ENCODE results near the gene LNX1. TPM values are rescaled to one million over a fixed set of nuclear protein-coding genes. Genes with fewer than 3 reads are reported as not detected.

LNX1 gene
- total and polyA plus RNA-seq, 2 of the 13 experiments (the other 11 are each of a cell fraction or from before 2014, with no cell fraction given) = 0.49 TPM

DNA sequence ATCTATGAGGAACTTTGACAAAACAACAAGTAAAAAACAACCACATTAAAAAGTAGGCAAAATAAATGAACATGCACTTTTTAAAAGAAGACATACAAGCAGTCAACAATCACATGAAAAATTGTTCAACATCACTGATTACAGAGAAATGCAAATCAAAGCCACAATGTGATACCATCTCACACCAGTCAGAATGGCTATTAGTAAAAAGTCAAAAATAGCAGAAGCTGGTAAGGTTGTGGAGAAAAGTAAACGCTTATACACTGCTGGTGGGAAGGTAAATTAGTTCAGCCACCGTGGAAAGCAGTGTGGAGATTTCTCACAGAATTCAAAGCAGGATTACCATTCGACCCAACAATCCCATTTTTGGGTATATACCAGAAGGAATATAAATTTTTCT is 17.0 kb upstream of the LNX1 start:
- H3K4me2 ChIP-seq (ENCODE audit: low read depth, low read length) = no peak overlapping the region
- 13% methylated on average over 3 of the region's 3 CpGs for WGBS (ENCODE audit: low lambda C conversion rate)
- BruUV-seq (replicated peaks) = no TSS peak
- ChIA-PET POLR2A (no interaction called here), CTCF (ENCODE audit: low intra/inter-chr PET ratio, low total read pairs) (no interaction called here)
- no peaks in the 10 kb centered on the region for H3K36me3 ChIP-seq (replicated peaks in 1 of 2; ENCODE audit: control insufficient read depth in 1 of 2, insufficient read depth in 2 of 2, low read length in 2 of 2)
- in situ Hi-C loops (cut with HindIII; ENCODE audit: extremely low pct_ligation_motif_present, low pct_unique_long_range_greater_than_20kb) = loop anchor here (25.0 kb wide), 2 partner anchors 421 to 596 kb away; no protein-coding TSS in a partner anchor
- DNase-seq (ENCODE audit: low spot score) (no peak), FAIRE-seq (no peak), ATAC-seq (no peak)
- TF ChIP-seq GTF3A (CRISPR knock-in tag; conservative IDR thresholded peaks at IDR 0.05) (no peak), ZNF652 (CRISPR knock-in tag; IDR thresholded peaks at IDR 0.05; ENCODE audit: borderline replicate concordance, low read depth) (no peak), REXO4 (CRISPR knock-in tag; IDR thresholded peaks at IDR 0.05; ENCODE audit: borderline replicate concordance) (no peak), MED1 (CRISPR knock-in tag; IDR thresholded peaks at IDR 0.05) (no peak), ZNF30 (CRISPR knock-in tag; IDR thresholded peaks at IDR 0.05) (no peak), ZNF10 (CRISPR knock-in tag; IDR thresholded peaks at IDR 0.05; ENCODE audit: borderline replicate concordance, low read depth) (no peak), ZMAT5 (CRISPR knock-in tag; IDR thresholded peaks at IDR 0.05; ENCODE audit: borderline replicate concordance, low read depth) (no peak), MYNN (CRISPR knock-in tag; IDR thresholded peaks at IDR 0.05; ENCODE audit: low read depth) (no peak), ZNF558 (CRISPR knock-in tag; IDR thresholded peaks at IDR 0.05; ENCODE audit: borderline replicate concordance) (no peak), CREM (IDR thresholded peaks at IDR 0.05) (no peak), CREM (CRISPR knock-in tag; IDR thresholded peaks at IDR 0.05) (no peak), GZF1 (CRISPR knock-in tag; IDR thresholded peaks at IDR 0.05) (no peak), CENPX (CRISPR knock-in tag; IDR thresholded peaks at IDR 0.05) (no peak), ZNF782 (CRISPR knock-in tag; IDR thresholded peaks at IDR 0.05; ENCODE audit: borderline replicate concordance) (no peak), TARDBP (CRISPR knock-in tag; IDR thresholded peaks at IDR 0.05) (no peak), BORCS8-MEF2B (CRISPR knock-in tag; IDR thresholded peaks at IDR 0.05) (no peak), CHD4 (IDR thresholded peaks at IDR 0.05; ENCODE audit: borderline replicate concordance, low read length) (no peak)
- TF ChIP-seq, protein P1, sequence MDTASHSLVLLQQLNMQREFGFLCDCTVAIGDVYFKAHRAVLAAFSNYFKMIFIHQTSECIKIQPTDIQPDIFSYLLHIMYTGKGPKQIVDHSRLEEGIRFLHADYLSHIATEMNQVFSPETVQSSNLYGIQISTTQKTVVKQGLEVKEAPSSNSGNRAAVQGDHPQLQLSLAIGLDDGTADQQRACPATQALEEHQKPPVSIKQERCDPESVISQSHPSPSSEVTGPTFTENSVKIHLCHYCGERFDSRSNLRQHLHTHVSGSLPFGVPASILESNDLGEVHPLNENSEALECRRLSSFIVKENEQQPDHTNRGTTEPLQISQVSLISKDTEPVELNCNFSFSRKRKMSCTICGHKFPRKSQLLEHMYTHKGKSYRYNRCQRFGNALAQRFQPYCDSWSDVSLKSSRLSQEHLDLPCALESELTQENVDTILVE (CRISPR knock-in tag; IDR thresholded peaks at IDR 0.05) = no peak
- no peak overlapping the region for H3K9ac ChIP-seq (ENCODE audit: insufficient read depth, low read depth, low read length)
- H2AFZ ChIP-seq (ENCODE audit: low read length) = no peak overlapping the region
- H4K20me1 ChIP-seq (ENCODE audit: insufficient read depth, low read length) = no peaks in the 10 kb centered on the region
- no peaks in the 10 kb centered on the region for H3K27me3 ChIP-seq (ENCODE audit: control insufficient read depth in 1 of 2, insufficient read depth in 2 of 2, low read length in 2 of 2)
- H3K9me3 ChIP-seq (ENCODE audit: low read length) = no peaks in the 10 kb centered on the region
- no peaks in the 10 kb centered on the region for H3K4me1 ChIP-seq (ENCODE audit: insufficient read depth, low read length)
- no peaks in the 10 kb centered on the region for H3K79me2 ChIP-seq (ENCODE audit: insufficient read depth, low read length)
- H3K27ac ChIP-seq (ENCODE audit: extremely low read length, insufficient read depth, low read length) = no peak overlapping the region
- H3K4me3 ChIP-seq (replicated peaks in 1 of 3; ENCODE audit: insufficient read depth in 1 of 3, low read depth in 2 of 3, low read length in 3 of 3) = no peak overlapping the region
- intact Hi-C loops (cut with micrococcal nuclease; ENCODE audit: unreplicated experiment) = no loop called here

Measured in HepG2 (cell line).